Fibroblast of mammary gland (primary cell): ENCODE data around the gene IPO11.
A peak's percentile ranks its signal among the peaks of the same experiment; 100 is the strongest.

Experiments
- DNase-seq: peaks from one replicate; pipeline ENCODE4 v3.0.0-alpha.2; 2010; ENCODE audit warnings: low read depth
- H3K4me3 ChIP-seq: 2 replicates; pipeline ENCODE4 v1.5.1; 2011; ENCODE audit warnings: low read depth, mild to moderate bottlenecking, low read length, moderate library complexity; ENCODE audit not compliant: control insufficient read depth
- CTCF ChIP-seq: conservative IDR thresholded peaks from 2 replicates; pipeline ENCODE4 v1.5.1; 2011; ENCODE audit warnings: low read depth, low read length, inconsistent platforms; ENCODE audit not compliant: control insufficient read depth, insufficient read depth

The IPO11 gene

GRCh38 chr5:62489471-62489870 is 76.9 kb downstream of the IPO11 start:
- peak; percentile 27 for DNase-seq
- no peak overlapping the region for H3K4me3 ChIP-seq
- TF ChIP-seq CTCF = no peak

- no peak for TF ChIP-seq CTCF
- no peak overlapping the region for H3K4me3 ChIP-seq
- DNase-seq = no peak
These were observed 82.2 kb downstream of the IPO11 start for GRCh38 chr5:62494772-62495171.

- DNase-seq = no peak
- no peak overlapping the region for H3K4me3 ChIP-seq
- TF ChIP-seq CTCF = no peak
These were observed 84.3 kb downstream of the IPO11 start for GRCh38 chr5:62496876-62497275.

GRCh38 chr5:62498961-62499360 is 86.4 kb downstream of the IPO11 start:
- TF ChIP-seq CTCF = no peak
- no peak for DNase-seq
- no peak overlapping the region for H3K4me3 ChIP-seq

GRCh38 chr5:62499756-62500155 is 87.2 kb downstream of the IPO11 start:
- H3K4me3 ChIP-seq = no peak overlapping the region
- DNase-seq = no peak
- TF ChIP-seq CTCF = no peak

- no peak for DNase-seq
- no peak for TF ChIP-seq CTCF
- H3K4me3 ChIP-seq = no peak overlapping the region
These were observed 90.0 kb downstream of the IPO11 start for GRCh38 chr5:62502456-62503101.

GRCh38 chr5:62504129-62504528 is 91.6 kb downstream of the IPO11 start:
- DNase-seq = no peak
- no peak for TF ChIP-seq CTCF
- no peak overlapping the region for H3K4me3 ChIP-seq
